ENCODE data around the gene KATNBL1. TPM values are rescaled to one million over a fixed set of nuclear protein-coding genes. Genes with fewer than 3 reads are reported as not detected.

KATNBL1 gene
- polyA plus RNA-seq, 1 of the 3 experiments (the other 2 are of a cell fraction), result 13.8 TPM

DNA sequence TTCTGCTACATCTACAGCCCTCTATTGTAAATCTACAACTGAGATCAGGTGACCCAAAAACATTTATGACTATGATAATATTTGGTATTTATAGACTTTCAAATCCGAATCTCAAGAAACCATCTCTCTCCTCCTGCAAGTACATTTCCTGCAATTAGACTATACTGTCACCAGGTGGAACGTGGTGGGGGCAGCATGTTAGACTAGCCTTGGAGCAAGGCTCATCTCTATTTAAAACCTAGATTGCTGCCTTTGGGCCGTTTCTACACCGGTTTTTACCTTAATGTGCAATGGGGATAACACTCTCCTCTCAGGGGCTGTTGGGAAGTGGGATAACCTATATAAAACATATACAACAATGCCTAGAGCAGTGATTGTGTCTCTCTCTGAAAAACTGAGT, 3.8 kb upstream of the KATNBL1 start:
- H3F3A ChIP-seq (replicated peaks; ENCODE audit: insufficient read depth), result peaks cover 19% of the 10 kb centered on the region
- no peak overlapping the region for H3K27ac ChIP-seq (ENCODE audit: low read depth in 2 of 2, low read length in 1 of 2)
- H3K4me2 ChIP-seq, result no peak overlapping the region
- no peaks in the 10 kb centered on the region for H4K20me1 ChIP-seq (ENCODE audit: insufficient read depth)
- no peaks in the 10 kb centered on the region for H3K9me2 ChIP-seq
- H3K27me3 ChIP-seq (ENCODE audit: insufficient read depth), result no peaks in the 10 kb centered on the region
- POLR2A ChIA-PET, result no interaction called here
- H3K79me2 ChIP-seq (ENCODE audit: insufficient read depth), result peaks cover 9% of the 10 kb centered on the region
- no peak for DNase-seq
- no peak overlapping the region for H2AFZ ChIP-seq (ENCODE audit: low read depth)
- CTCF ChIA-PET, result interaction anchor here (0.7 to 0.9 kb wide), 2 partner anchors 62 to 104 kb away, joined by 3 to 6 read pairs; no protein-coding TSS in a partner anchor
- no peaks in the 10 kb centered on the region for H3K36me3 ChIP-seq (replicated peaks in 1 of 2; ENCODE audit: control insufficient read depth in 1 of 2, insufficient read depth in 2 of 2, low read length in 1 of 2)
- H3K4me3 ChIP-seq (ENCODE audit: low read depth in 2 of 2, low read length in 1 of 2), result no peak overlapping the region
- H3K4me1 ChIP-seq (ENCODE audit: control insufficient read depth in 1 of 2, insufficient read depth in 2 of 2, low read depth in 1 of 2, low read length in 1 of 2), result peaks cover 0 to 2% of the 10 kb centered on the region in 2 experiments; a peak in 2 of 4 replicates
- H3K9ac ChIP-seq, result no peak overlapping the region
- H3K9me3 ChIP-seq, result no peaks in the 10 kb centered on the region
- no peak for TF ChIP-seq TEAD4 (IDR thresholded peaks at IDR 0.05; ENCODE audit: borderline replicate concordance, insufficient read depth)
- TF ChIP-seq GABPA (IDR thresholded peaks at IDR 0.05; ENCODE audit: low read depth), result no peak
- TF ChIP-seq EZH2phosphoT487 (IDR thresholded peaks at IDR 0.05; ENCODE audit: borderline replicate concordance, low read depth), result no peak
- TF ChIP-seq EP300 (IDR thresholded peaks at IDR 0.05; ENCODE audit: borderline replicate concordance in 1 of 2, low read depth in 1 of 2, low read length in 1 of 2), result no peak
- no peak for TF ChIP-seq MXI1 (IDR thresholded peaks at IDR 0.05; ENCODE audit: low read depth, low read length)
- no peak for TF ChIP-seq JUND (IDR thresholded peaks at IDR 0.05)
- no peak for TF ChIP-seq FOSL2 (IDR thresholded peaks at IDR 0.05; ENCODE audit: borderline replicate concordance, low read depth)
- TF ChIP-seq USF1 (IDR thresholded peaks at IDR 0.05; ENCODE audit: borderline replicate concordance, low read depth), result no peak
- TF ChIP-seq RCOR1 (IDR thresholded peaks at IDR 0.05; ENCODE audit: low read length), result no peak
- TF ChIP-seq FOXJ3 (CRISPR knock-in tag; IDR thresholded peaks at IDR 0.05), result no peak
- no peak for TF ChIP-seq ZBTB33 (IDR thresholded peaks at IDR 0.05; ENCODE audit: borderline replicate concordance, low read depth)
- TF ChIP-seq RXRA (IDR thresholded peaks at IDR 0.05; ENCODE audit: borderline replicate concordance, low read depth), result no peak
- TF ChIP-seq GATA2 (CRISPR knock-in tag; IDR thresholded peaks at IDR 0.05), result no peak
- no peak for TF ChIP-seq TAF1 (IDR thresholded peaks at IDR 0.05; ENCODE audit: borderline replicate concordance, low read depth, low read length)
- WGBS (ENCODE audit: low lambda C conversion rate), result 39% methylated on average over 4 of the region's 4 CpGs

DNA sequence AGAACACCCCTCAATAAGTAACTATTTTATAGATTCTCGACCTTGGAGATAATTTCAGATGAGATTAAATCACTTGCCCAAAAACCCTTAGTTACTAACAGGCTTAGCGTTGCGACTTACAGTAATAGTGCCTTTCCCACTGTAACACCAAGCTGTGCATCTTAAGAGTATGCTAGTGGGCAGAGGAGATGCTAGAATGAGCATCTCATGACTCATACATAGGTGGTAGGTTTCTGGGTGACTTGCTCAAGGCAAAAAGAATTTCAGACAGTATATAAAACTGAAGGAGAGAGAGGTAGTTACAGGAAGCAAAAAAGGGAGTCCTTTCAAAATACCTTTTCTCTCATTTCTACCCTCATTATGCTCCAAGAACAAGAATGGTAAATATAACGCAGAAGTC, 3.9 kb downstream of the KATNBL1 start:
- peaks cover 20% of the 10 kb centered on the region for H4K20me1 ChIP-seq (ENCODE audit: insufficient read depth)

More for the DNA sequence above, 3.9 kb downstream of the KATNBL1 start:
- Histone ChIP-seq H2AFZ (ENCODE audit: low read depth) (no peak overlapping the region), H3K9me3 (no peaks in the 10 kb centered on the region), H3F3A (replicated peaks; ENCODE audit: insufficient read depth) (peaks cover 12% of the 10 kb centered on the region), H3K4me3 (ENCODE audit: low read depth in 2 of 2, low read length in 1 of 2) (no peak overlapping the region; a peak in 1 of 4 replicates), H3K36me3 (replicated peaks in 1 of 2; ENCODE audit: control insufficient read depth in 1 of 2, insufficient read depth in 2 of 2, low read length in 1 of 2) (peaks cover 5 to 28% of the 10 kb centered on the region in 2 experiments), H3K27ac (ENCODE audit: low read depth in 2 of 2, low read length in 1 of 2) (no peak overlapping the region), H3K4me1 (ENCODE audit: control insufficient read depth in 1 of 2, insufficient read depth in 2 of 2, low read depth in 1 of 2, low read length in 1 of 2) (peaks cover 0 to 6% of the 10 kb centered on the region in 2 experiments; a peak in 2 of 4 replicates), H3K9ac (no peak overlapping the region), H3K9me2 (no peaks in the 10 kb centered on the region), H3K27me3 (ENCODE audit: insufficient read depth) (no peaks in the 10 kb centered on the region), H3K4me2 (no peak overlapping the region), H3K79me2 (ENCODE audit: insufficient read depth) (peaks cover 86% of the 10 kb centered on the region)
- TF ChIP-seq NFIC (IDR thresholded peaks at IDR 0.05; ENCODE audit: borderline replicate concordance), result no peak
- no peak for TF ChIP-seq NRF1 (IDR thresholded peaks at IDR 0.05; ENCODE audit: low read depth, low read length)
- no peak for TF ChIP-seq IRF3 (IDR thresholded peaks at IDR 0.05; ENCODE audit: low read depth, low read length)
- no peak for TF ChIP-seq FOXJ3 (CRISPR knock-in tag; IDR thresholded peaks at IDR 0.05)
- TF ChIP-seq, protein P1, sequence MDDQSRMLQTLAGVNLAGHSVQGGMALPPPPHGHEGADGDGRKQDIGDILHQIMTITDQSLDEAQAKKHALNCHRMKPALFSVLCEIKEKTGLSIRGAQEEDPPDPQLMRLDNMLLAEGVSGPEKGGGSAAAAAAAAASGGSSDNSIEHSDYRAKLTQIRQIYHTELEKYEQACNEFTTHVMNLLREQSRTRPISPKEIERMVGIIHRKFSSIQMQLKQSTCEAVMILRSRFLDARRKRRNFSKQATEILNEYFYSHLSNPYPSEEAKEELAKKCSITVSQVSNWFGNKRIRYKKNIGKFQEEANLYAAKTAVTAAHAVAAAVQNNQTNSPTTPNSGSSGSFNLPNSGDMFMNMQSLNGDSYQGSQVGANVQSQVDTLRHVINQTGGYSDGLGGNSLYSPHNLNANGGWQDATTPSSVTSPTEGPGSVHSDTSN (IDR thresholded peaks at IDR 0.05), result no peak
- no peak for TF ChIP-seq FOXM1 (IDR thresholded peaks at IDR 0.05; ENCODE audit: low read depth)
- TF ChIP-seq JUND (IDR thresholded peaks at IDR 0.05), result 0 out of 2 replicates have a peak, but pooled peaks have one; percentile 20
- TF ChIP-seq SIN3A (IDR thresholded peaks at IDR 0.05; ENCODE audit: borderline replicate concordance, low read depth, low read length), result no peak
- no peak for TF ChIP-seq RCOR1 (IDR thresholded peaks at IDR 0.05; ENCODE audit: low read length)
- peak; percentile 63 for TF ChIP-seq FOSL2 (IDR thresholded peaks at IDR 0.05; ENCODE audit: borderline replicate concordance, low read depth)
- no peak for TF ChIP-seq TEAD4 (IDR thresholded peaks at IDR 0.05; ENCODE audit: borderline replicate concordance, insufficient read depth)
- no peak for DNase-seq
- CTCF ChIA-PET, result interaction anchor here (1.3 to 4.5 kb wide), 2 partner anchors 96 to 145 kb away, joined by 4 to 66 read pairs; no protein-coding TSS in a partner anchor
- POLR2A ChIA-PET, result interaction anchor here (0.7 kb wide), 1 partner anchor 23 kb away, joined by 3 read pairs; no protein-coding TSS in a partner anchor
- WGBS (ENCODE audit: low lambda C conversion rate), result 87% methylated on average over 4 of the region's 4 CpGs
